NCI-H2196 (cell line): ENCODE results near the gene TRPM6.
"Not testable (repeated sequence)": the region's sequence is repeated elsewhere in the genome, so short reads cannot be mapped to it uniquely, and the experiment has no call there.

Source experiments
- DNase-seq: peaks from one replicate; lab custom pipeline; 2025; ENCODE audit not compliant: unreplicated experiment; lab: John Stamatoyannopoulos, UW

TRPM6 gene

DNA sequence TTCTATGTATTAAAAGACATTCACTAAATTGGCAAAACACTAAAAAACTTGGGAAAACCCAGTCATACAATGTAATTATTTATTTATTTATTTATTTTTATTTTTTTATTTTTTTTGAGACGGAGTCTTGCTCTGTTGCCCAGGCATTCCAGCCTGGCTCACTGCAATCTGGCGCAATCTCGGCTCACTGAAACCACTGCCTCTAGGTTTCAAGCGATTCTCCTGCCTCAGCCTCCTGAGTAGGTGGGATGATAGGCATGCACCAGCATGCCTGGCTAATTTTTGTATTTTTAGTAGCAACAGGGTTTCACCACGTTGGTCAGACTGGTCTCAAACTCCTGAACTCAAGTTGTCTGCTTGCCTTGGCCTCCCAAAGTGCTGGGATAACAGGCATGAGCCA, 27.5 kb downstream of the TRPM6 start:
- DNase-seq = not testable (repeated sequence)

DNA sequence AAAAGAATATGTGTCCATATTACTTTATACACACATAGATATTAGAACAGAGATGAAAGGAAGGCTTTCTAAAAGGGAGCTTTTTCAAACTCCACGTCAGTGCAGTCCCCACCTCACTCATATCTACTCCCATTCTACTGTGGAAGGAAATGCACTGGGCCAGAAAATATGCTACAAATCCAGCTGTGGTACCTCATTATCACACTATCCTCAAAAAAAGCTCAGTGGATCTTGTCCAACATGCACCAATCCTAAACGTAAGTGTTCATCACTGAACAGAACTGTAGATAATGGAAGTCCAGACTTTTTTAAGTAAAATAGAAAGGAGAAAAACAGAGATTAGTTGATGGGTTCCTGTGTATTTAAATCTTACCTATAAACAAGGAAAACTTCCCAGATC, 27.9 kb downstream of the TRPM6 start:
- no peak for DNase-seq

DNA sequence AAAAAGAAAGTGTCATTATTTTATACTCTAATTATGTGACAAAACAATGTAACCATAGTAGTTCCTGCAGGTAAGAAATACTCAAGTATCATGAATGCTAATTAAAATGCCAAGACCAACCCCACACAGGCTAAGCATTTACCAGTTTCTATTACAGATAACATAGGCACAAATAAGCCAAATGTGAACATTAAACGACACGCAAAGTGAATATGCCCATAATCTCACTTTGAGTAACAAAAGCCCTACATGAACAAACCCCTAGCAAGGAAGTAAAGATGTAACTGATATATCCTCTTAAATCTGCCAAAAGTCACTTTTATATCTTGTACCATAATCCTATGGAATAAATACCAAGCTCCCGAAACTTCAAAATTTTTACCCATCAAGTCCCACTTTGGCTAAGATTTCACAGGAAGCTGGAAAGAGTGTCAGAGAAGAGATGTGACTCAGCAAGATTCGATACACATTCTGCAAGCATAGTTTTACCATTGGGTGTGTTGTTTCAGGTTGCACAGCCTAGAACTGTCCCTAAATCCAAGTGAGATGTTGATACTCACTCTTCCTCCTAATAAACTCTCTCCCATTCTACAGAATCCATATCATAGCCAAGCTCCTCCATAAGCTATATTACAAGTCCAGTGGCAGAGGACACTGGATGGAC, 28.8 kb downstream of the TRPM6 start:
- no peak for DNase-seq

DNA sequence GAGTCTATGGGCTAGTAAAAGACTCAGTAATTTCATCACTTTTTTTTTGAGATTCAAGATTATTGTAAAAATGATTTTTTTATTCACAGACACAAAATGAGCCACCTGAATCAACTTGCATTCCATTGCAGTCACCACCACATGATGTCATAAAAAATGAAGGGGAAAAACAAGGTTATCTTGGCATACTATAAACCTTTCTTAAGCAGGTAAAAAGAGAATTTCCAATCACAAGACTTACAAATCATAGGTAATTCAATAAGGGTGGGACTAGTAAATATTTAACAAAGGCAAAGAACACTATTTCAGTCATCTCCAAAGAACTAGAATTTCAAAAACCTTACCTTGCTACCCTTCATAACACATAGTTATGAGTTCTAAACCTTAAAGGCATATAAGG, 30.7 kb downstream of the TRPM6 start:
- no peak for DNase-seq

DNA sequence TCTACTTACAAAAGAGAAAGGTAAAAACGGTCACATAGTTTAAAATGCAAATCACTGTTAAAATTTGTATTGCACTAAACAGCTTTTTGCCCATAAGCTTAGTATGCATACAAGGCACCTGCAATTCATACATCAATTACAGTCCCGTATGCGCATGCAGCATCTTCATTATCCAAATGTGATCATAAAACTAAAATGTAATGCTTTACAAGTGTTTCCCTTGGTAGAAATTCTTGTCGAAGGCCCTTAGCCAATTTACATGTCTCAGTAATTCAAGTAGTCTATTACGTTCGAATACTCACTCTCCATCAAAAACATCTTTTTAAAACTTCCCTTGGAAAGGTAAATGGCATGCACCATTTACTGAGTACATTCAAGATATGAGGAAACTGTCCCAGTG, 32.6 kb downstream of the TRPM6 start:
- DNase-seq = no peak

DNA sequence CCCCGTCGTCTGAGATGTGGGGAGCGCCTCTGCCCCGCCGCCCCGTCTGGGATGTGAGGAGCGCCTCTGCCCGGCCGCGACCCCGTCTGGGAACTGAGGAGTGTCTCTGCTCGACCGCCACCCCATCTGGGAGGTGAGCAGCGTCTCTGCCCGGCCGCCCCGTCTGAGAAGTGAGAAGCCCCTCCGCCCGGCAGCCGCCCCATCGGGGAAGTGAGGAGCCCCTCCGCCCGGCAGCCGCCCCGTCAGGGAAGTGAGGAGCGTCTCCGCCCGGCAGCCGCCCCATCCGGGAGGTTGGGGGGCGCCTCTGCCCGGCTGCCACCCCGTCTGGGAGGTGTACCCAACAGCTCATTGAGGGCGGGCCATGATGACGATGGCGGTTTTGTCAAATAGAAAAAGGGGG, 34.7 kb downstream of the TRPM6 start:
- not testable (repeated sequence) for DNase-seq

DNA sequence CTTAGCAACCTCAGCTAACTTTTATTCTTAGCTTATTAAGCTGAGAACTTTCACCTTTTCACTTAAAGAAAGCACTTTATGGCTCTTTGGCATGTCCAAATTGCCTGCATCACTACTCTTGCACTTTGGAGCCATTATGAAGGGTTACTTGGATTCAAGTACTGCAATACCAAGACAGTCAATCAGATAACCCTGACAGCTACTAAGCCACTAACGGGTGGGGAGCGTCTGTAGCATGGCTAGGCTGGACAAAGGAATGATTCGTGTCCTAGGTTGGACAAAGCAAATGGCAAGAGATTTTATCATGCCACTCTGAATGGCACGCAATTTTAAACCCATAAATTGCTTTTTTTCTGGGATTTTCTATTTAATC, 39.6 kb downstream of the TRPM6 start:
- DNase-seq = no peak

DNA sequence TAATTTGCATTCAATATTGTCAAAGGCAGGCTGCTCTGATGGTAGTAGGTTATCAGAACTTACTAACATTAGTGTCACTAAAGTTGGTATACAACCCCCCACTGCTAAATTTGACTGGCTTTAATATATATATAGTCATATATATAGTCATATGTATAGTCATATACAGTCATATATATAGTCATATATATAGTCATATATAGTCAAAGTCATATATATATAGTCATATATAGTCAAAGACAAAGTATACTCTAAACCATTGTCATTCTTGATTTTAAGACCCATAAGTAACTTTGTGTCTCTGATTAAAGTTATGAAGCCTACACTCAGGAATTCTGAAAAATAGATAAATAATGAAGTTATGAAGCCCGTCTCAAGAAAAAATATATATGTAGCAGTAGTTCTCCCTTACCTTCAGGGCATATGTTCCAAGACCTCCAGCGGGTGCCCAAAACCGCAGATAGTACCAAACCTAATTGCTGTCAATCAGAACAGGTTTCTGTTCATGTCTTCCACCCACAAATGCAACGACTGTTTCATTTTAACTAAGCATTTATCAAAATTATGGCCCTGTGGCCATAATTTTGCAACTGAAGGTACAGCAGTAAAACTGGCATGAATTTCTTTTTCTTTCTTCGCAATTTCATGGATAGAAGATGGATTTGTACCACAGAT, 40.1 kb downstream of the TRPM6 start:
- no peak for DNase-seq

DNA sequence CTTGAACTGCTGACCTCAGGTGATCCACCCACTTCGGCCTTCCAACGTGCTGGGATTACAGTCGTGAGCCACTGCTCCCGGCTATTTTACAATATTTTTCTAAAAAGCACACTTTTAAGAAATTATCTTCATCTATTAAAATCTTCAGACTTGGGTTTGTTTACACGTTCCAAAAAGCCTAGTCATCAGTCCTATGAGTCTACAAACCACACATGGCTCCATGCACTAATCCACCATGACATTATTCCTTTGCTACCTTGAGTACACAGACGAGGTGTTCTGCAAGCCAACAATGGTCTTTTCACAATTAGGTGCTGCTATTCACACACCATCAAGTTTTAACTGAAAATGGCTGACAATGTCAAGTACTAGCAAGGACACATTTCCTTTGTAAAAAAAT, 41.0 kb downstream of the TRPM6 start:
- no peak for DNase-seq

DNA sequence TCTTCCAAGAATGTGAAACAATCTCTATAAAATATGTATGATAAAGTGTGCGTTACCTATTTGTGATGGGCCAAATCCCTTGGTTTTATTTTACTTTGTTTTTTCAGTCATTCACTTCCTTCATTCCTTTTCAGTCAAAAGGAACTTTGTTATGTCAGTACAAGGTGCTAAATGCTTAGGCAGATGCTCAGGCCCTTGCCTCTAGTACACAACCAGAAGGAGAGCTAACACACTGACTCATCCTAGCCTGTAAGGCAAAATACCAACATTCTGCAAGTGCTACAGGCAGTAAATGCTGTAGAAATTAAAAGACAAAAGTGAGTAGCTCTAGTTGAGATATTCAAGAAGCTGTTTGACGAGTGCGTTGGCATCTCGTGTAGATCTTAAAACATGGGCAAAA, 49.4 kb downstream of the TRPM6 start:
- no peak for DNase-seq

DNA sequence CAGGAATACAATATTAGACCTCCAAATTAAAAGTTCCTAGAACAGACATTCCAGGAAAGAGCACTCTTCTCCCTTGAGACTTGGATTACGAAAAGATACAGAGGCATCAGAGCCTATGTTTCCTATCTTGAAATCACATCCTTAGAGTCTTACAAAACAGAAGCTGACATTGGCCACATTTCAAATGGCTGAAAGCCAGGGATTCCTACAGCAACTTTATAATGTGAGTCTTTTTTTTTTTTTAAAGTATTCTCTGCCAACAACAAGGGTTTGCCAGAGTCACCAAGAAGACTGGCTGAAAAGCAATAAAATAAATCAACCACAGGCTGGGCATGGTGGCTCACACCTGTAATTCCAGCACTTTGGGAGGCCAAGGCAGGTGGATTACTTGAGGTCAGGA, 63.1 kb downstream of the TRPM6 start:
- no peak for DNase-seq

DNA sequence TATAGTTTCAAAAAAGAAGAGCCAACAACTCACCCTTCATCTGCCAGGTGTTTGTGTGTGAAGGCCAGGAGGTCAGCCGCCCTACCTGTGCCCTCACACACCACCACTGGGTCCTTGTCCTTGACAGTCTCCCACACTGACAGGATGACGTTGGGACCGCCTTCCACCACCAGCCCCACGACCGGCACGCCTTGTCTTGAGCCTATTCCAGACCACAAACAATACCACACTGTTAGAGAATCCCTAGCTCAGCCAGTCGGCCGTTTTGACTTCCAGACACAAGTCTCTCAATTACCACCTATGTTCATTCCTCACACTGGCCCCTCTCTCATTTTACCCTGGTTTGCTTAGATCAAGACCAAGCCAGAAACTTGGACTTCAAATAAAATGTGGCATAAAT, 66.1 kb downstream of the TRPM6 start:
- DNase-seq = no peak

DNA sequence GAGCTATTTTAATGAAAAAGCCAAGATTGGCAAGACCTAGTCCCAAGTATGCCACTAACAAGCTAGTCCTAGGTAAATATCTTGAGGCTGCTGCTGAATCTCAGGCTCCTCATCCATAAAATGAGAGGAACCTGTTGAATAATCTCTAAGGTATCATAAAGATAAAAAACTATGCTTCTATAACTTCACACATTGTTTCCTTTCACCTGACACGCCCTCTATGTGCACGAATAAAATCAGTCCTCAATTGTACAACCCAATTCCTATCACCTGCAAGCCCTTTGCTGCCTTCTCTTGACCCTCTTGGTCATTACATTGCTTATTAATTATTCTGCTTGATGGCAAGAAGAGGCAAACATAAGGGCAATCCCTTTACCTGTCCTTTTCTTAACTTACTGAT, 69.9 kb downstream of the TRPM6 start:
- no peak for DNase-seq

DNA sequence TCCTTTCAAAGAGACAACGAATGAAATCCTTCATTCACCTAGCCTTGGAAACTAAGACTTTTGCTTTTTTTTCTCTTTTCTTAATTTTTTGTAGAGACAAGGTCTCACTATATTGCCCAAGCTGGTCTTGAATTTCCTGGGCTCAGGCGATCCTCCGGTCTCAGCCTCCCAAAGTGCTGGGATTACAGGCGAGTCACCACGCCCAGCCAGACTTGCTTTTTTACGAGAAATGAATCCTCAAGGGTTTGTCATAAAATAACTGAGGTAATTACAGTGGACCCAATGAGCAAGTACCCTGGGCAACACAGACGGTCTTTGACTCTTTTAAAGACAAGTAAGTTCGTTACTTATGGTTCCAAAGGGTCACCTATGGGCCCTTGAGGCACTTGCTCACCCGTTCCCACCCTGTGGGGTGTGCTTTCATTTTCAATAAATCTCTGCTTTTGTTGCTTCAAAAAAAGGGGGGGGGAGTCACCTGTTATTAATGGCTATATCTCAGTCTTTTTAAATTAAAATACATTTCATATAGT, 70.4 kb downstream of the TRPM6 start:
- DNase-seq = no peak

DNA sequence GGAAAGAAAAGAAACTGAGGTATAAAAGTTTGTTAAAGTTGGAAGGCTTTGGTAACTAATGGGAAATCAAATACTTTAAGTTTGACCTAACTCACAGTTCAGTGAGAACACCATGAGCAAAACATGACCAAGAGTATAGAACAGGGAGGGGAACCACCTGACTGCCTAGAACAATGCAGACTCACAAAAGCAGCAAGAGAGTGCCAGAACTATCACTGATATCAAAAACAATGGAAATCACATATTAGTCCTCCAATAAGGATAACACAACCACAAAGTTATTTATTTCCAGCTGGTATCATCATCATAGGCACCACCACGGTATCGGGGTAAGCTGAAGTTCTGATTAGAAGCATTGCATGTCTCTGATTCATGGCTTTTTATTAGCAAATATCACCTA, 77.5 kb downstream of the TRPM6 start:
- DNase-seq = no peak

DNA sequence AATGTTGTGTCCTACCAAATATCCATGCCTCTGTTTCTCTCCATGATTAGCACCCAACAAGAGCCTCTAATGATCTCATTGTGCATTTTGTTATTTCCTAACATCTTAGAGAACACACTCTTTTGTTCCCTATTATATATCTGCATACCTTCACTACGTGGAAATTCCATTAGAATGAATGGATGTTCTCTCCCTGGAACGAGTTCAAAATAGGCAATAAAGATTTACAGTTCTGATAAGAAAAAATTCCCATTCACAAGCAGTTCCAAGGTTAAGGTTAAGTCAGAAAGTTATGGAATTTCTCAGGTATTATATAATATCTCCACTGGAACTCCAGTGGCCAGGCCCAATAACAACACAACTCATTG, 83.7 kb downstream of the TRPM6 start:
- no peak for DNase-seq

DNA sequence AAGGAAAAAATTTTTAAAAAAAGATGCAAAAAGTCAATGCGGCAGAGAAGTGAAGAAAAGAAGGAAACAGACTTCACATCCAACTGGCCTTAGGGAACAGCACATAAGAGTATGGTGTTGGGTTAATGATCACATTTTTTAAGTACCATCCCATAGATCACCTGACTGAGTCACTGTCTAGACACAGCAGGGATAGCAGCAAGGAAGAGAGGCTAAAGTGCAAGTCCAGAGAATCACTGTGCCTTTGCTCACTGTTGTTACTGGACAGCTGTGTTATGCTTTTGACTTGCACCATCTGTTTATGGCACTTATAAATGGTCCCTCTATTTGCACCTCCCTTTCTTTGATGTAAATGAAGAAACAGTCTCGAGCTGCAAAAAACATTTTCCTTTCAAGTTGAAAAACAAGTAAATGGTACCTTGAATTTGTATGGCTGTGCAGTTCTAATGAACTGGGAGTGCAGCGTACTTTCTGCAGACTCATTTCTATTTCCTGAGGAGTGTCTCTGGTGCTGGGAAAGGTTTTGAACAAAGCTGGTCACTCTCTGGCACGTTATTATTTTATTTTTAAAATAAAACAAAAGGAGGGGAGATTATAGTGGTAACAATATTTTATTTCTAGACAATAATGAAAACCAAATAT, 84.2 kb downstream of the TRPM6 start:
- DNase-seq = no peak

DNA sequence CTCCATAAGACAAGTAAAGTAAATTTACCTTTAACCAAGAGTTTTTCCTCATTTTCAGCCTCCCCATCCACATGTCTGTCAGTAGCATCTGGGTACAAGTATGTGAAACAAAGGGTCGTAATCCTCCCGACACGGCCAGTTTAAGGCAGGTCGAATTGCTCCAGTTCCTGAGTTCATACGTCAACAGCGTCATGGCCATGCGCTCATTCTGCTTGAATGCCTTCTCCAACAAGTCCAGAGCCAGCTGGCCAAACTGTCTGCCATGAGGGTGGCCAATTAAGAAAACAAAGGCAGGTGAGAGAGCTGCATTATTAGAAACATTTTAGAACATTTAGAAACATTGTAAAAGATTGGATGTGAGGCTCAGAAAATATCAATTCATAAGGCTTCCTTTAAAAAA, 87.5 kb downstream of the TRPM6 start:
- no peak for DNase-seq

DNA sequence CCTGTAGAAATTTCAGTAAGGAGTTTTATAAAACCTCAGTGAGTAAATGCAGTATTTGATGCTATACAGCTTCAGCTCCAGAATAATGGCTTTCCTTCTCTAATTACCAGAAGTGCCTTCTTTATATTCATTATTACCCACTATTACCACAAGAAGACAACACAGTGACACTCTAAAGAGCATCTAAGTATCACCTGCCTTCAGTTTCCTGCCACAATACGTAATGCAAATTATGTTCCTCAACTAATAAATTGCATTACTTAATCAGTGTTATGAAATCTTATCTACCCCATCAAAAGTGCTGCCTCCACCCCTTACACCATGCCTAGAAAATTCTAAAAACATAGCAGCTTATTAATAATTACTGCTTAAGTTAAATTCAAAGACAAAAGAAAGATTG, 91.9 kb downstream of the TRPM6 start:
- DNase-seq = no peak

DNA sequence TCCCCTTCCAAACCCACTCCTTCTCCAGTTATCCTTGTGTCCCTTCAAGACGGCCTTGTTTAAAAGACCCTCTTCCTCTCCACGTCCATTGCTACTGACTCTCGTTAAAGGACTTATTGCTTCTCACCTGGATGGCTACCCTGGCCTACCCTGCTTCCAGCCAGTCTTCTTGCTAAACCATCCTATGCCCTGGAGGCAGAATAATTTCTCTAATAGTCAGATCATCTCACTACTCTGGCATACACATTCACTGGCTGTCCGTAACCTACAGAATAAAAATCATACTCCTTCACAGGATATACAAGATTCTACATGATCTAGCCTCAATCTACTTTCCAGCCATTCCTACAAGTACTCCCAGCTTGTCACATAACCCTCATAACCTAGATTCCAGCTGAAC, 92.6 kb downstream of the TRPM6 start:
- DNase-seq = no peak

DNA sequence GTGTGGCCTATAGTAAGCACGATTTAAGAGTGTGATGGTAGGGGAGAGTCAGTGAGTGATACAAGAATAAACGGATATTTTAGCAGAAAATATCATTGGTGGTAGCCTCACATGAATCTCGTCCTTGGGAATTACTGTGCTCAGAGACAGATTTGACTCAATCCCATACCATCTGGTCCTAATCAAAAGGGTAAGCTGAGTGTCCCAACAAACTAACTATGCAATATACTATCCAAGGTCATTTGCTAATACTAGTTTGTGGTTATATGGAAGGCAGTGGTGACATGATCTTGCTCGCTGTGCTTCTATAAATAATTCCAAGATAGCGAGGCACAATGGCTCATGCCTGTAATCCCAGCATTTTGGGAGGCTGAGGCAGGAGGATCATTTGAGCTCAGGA, 103.2 kb downstream of the TRPM6 start:
- no peak for DNase-seq

DNA sequence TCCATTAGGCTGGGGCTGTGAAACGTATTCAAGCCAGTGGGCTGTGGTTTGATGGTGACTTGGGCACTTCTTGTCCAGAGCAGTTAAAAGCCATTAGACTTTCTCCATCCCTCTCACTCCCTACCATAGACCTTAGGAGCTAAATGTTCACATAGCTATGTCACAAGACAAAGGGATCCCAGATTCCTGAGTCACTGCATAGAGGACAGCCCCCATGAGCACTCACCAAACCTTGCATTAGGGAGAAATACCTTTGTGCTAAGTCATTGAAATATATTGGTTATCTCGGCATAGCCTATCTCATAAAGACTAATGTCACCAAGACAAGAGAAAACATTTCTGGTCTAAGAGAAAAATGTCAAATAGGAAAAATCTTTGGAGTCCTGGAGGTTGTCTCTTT, 104.3 kb downstream of the TRPM6 start:
- no peak for DNase-seq
